Small intestine (tissue), 7 donors: ENCODE data around the gene CEP170. TPM values are rescaled to one million over a fixed set of nuclear protein-coding genes. Genes with fewer than 3 reads are reported as not detected.
"Not testable (repeated sequence)": the region's sequence is repeated elsewhere in the genome, so short reads cannot be mapped to it uniquely, and the experiment has no call there.

Experiments used
- DNase-seq, 2 donors: peaks; one replicate each; pipeline versions ENCODE4 v3.0.0 to v3.0.0-alpha.2; 2013
- FAIRE-seq: peaks from 2 replicates; lab custom pipeline; 2012; peaks lifted over from hg19 to GRCh38; lab: Jason Lieb, UNC
- H3K27ac ChIP-seq, 3 donors: one replicate each; pipeline ENCODE4 v1.5.1; 2013; ENCODE audit warnings: low read length in 2 of 3, mild to moderate bottlenecking in 2 of 3, control low read depth in 1 of 3, inconsistent platforms in 1 of 3, low read depth in 1 of 3, moderate library complexity in 1 of 3
- H3K27me3 ChIP-seq, 3 donors: one replicate each; pipeline ENCODE4 v1.6.1; 2013; ENCODE audit warnings: low read length in 3 of 3, inconsistent platforms in 1 of 3; ENCODE audit not compliant: control insufficient read depth in 3 of 3, insufficient read depth in 3 of 3
- H3K36me3 ChIP-seq, 3 donors: one replicate each; pipeline ENCODE4 v1.6.1; 2013; ENCODE audit warnings: low read length in 3 of 3, inconsistent platforms in 1 of 3, low read depth in 1 of 3, mild to moderate bottlenecking in 1 of 3, moderate library complexity in 1 of 3; ENCODE audit not compliant: control insufficient read depth in 3 of 3, insufficient read depth in 2 of 3
- H3K4me1 ChIP-seq, 3 donors: one replicate each; pipeline ENCODE4 v1.6.1; 2013; ENCODE audit warnings: low read length in 2 of 3, inconsistent platforms in 1 of 3, low read depth in 1 of 3, mild to moderate bottlenecking in 1 of 3, moderate library complexity in 1 of 3; ENCODE audit not compliant: control insufficient read depth in 3 of 3, insufficient read depth in 2 of 3
- H3K4me3 ChIP-seq, 3 donors: one replicate each; pipeline ENCODE4 v1.5.1; 2013; ENCODE audit warnings: low read length in 3 of 3, control low read depth in 1 of 3, inconsistent platforms in 1 of 3, low read depth in 1 of 3, mild to moderate bottlenecking in 1 of 3, moderate library complexity in 1 of 3
- H3K9me3 ChIP-seq, 2 donors: one replicate each; pipeline ENCODE4 v1.6.1; 2013; ENCODE audit warnings: low read depth in 1 of 2, low read length in 1 of 2; ENCODE audit not compliant: control insufficient read depth in 2 of 2, insufficient read depth in 1 of 2
- WGBS, 3 donors: extraction: QIAGEN DNeasy Blood & Tissue Kit; methylation state at CpG; one replicate each; pipeline ENCODE4 v1.1.7; 2013; 5-methylcytosine and 5-hydroxymethylcytosine counted together
- polyA plus RNA-seq, 4 donors: library from polyadenylated mRNA; stranded (reverse) in 3 of 4; unstranded in 1 of 4; fragments of 200-250 nt in 3 of 4; fragments of 120-200 nt in 1 of 4; gene quantifications; one replicate each; pipeline versions ENCODE4 v1.2.1 to v1.2.3, GENCODE V29; 2013
- donor health status: healthy with polysubstance abuse.
- donor health status: control.
- donor health status: control.
- donor health status: Bipolar disorder and iron deficiency.
- donor health status: healthy.

The CEP170 gene
- polyA plus RNA-seq, 4 donors: 1.1 to 12.9 (median 4.8) TPM

DNA sequence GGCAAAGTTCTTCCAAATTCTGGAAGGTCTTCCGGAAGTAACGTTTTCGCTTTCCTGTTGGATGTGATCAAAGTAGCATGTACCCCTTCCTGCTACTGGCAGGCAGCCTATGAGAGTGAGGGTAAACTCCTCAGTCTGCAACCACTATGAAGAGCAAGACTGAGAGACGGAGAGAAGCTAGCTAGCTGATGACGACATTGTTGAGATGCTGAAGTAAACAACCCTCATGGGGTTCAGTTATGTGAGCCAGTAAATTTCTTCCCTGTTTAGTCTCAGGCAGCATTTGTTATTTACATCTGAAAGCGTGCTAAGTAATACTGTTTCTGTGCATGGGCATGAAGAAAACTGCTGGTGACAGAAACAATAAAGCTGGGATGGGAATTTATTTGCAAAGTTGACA lies 57.6 kb downstream of the CEP170 start:
- H3K9me3 ChIP-seq, H3K4me3 ChIP-seq, H3K36me3 ChIP-seq, H3K27ac ChIP-seq, H3K27me3 ChIP-seq, H3K4me1 ChIP-seq, DNase-seq, FAIRE-seq: not testable (repeated sequence)
- WGBS, 3 donors: 86 to 95% (median 89%) methylated on average over 6 of the region's 6 CpGs

DNA sequence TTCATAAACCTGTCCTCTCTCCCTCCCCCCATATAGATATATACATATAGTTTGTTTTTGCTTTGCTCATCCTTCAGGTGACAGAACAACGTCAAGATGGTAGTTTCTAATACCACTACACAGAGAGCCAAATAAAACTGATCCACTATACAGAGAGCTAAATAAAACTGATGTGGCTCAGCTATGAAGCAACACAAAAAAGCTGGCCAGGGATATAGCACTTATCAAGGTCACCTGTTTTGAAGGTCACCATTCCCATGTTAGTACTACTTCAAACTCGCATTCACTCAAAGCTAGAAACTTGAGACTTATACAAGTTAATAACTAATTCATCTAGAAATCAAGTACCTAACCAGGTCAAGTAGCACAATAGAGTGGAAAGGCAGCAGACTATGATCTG lies 61.8 kb downstream of the CEP170 start:
- 74 to 90% (median 79%) methylated on average over 1 of the region's 2 CpGs for WGBS, 3 donors
- not testable (repeated sequence) for DNase-seq, FAIRE-seq

DNA sequence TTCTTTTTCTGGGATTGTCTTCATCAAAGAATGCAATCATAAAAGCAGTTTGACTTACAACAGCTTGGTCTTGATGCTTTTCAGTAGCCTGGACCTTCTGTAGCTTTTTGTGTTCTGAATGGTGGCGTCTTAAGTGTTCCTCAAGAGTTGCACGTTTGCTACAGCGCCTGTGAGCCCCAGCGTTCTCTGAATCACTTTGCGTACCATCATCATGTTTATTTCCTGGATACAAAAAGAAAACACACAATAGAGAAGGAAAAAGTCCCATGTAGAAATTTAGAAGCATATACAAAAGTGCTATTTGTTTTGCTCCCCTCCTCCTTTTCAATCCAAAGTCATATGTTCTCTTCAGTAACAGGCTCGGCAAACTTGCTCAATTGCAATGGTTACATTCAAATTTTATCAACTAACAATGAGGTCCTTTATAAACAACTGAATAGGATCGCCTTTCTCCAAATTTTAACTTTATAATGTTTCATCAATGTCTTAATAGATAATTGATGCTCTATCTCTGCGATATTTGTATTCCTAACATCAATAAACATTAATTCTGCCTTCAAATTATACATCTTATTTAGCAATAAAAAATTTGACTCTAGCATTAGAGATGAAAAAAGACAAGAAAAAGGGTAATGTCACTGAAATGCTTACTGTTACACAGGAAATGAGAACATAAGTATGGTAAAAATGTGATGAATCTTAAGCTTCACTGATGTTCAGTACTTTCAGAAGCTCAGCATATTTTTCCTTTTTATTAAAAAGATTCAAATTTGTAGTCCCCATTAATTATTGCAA lies 68.7 kb downstream of the CEP170 start:
- FAIRE-seq, H3K4me1 ChIP-seq, H3K36me3 ChIP-seq, H3K27ac ChIP-seq, H3K4me3 ChIP-seq, H3K9me3 ChIP-seq, H3K27me3 ChIP-seq, DNase-seq: not testable (repeated sequence)
- WGBS, 3 donors: 91 to 97% (median 94%) methylated on average over 8 of the region's 8 CpGs

More for the DNA sequence above, 61.8 kb downstream of the CEP170 start:
- H3K9me3 ChIP-seq, H3K27me3 ChIP-seq, H3K36me3 ChIP-seq, H3K4me3 ChIP-seq, H3K27ac ChIP-seq, H3K4me1 ChIP-seq: not testable (repeated sequence)

DNA sequence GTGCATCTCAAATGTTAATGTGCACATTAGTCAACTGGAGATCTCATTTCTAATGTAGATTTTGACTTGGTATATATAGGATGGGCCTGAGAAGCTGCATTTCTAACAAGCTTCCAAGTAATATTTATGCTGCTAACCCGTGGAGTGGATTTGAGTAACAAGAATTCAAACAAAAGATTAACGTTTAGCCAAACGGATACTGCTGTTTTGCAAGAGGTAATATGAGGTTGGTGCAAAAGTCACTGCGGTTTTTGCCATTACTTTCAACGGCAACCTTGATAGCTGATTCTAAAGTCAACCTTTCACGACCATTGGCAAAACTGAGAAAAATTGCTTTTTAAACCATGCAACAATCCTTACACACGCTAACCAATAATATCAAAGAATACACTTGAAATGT lies 70.3 kb downstream of the CEP170 start:
- H3K27me3 ChIP-seq, DNase-seq, H3K27ac ChIP-seq, H3K4me1 ChIP-seq, H3K36me3 ChIP-seq, FAIRE-seq, H3K9me3 ChIP-seq, H3K4me3 ChIP-seq: not testable (repeated sequence)
- 93 to 97% (median 97%) methylated on average over 7 of the region's 7 CpGs for WGBS, 3 donors

DNA sequence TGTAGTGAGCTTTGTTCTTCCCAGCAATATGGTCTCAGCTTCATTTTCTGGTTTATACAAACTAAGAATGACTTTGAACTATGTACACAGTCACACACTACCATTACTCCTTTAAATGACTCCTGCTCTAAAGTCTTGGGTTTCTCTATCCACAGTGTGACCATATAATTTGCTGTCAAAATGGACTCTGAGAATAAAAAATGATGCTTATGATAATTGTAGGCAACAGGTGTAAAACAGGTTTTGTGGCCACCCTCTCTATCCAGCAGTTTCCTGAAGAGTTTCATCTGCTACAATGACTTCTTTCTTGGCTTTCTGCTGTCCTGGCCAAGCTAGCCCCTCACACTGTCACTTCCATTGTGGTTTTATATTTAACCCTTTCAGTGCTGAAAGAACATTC lies 71.4 kb downstream of the CEP170 start:
- not testable (repeated sequence) for H3K4me1 ChIP-seq, H3K4me3 ChIP-seq, H3K27me3 ChIP-seq, H3K36me3 ChIP-seq, H3K9me3 ChIP-seq, FAIRE-seq, DNase-seq, H3K27ac ChIP-seq

DNA sequence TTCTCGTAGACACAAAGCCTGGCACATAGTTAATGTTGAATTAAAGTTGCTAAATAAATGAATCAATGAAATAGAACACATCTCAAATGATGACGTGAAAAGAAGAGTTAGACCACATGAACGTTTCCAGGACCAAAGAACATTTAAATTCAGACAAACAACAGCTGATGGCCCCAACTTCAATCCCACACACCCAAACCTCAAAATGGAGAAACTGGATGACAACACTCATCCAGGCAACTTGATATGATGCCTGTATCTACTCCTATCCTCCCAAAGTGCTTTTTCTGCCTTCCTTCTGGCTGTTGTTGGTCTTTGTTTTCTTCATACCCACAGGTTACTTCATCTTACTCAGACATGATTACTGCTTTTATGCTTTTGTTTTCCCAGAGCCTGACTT lies 71.9 kb downstream of the CEP170 start:
- H3K9me3 ChIP-seq, FAIRE-seq, H3K27ac ChIP-seq, H3K4me3 ChIP-seq, DNase-seq, H3K27me3 ChIP-seq, H3K36me3 ChIP-seq, H3K4me1 ChIP-seq: not testable (repeated sequence)
- 83 to 97% (median 90%) methylated on average over 3 of the region's 3 CpGs for WGBS, 3 donors

DNA sequence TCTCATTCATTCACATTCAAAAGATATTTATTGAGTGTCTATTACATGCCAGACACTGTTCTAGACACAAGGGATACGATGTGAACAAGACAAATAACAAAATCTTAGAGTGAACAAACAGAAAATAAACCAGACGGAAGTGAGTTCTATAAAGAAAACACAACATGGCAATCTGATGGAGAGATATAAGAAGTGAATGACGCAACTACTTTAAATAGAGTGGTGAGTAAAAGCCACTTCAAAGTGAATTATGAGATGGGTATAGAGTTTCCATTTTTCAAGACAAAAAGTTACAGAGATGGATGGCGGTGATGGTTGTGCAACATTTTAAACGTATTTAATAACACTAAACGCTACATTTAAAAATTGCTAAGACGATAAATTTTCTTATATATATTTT lies 75.4 kb downstream of the CEP170 start:
- FAIRE-seq: no peak
- DNase-seq: no peak
- Histone ChIP-seq H3K27ac (no peak overlapping the region), H3K9me3 (no peaks in the 10 kb centered on the region), H3K36me3 (no peaks in the 10 kb centered on the region), H3K27me3 (no peaks in the 10 kb centered on the region), H3K4me3 (no peak overlapping the region), H3K4me1 (no peaks in the 10 kb centered on the region)
- whole genome bisulfite sequencing, 3 donors: 74 to 85% (median 83%) methylated on average over 7 of the region's 7 CpGs

DNA sequence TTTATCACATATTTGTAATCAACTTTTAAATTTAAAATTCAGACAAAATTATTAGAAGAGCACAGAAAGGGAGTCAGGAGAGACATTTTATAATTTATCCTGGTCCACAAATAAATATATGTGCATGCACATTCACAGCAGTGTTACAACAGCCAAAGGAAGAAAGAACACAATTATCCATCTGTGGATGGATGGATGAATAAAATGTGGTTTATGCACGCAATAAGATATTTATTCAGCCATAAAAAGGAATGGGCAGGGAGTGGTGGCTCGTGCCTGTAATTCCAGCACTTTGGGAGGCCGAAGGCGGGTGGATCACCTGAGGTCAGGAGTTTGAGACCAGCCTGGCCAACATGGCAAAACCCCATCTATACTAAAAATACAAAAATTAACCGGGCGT lies 77.3 kb downstream of the CEP170 start:
- not testable (repeated sequence) for H3K9me3 ChIP-seq, H3K36me3 ChIP-seq, H3K27ac ChIP-seq, H3K27me3 ChIP-seq, H3K4me1 ChIP-seq, H3K4me3 ChIP-seq, DNase-seq, FAIRE-seq
- 95 to 97% (median 97%) methylated on average over 6 of the region's 6 CpGs for WGBS, 3 donors
